ENCODE results near the gene FCN1.

DNA sequence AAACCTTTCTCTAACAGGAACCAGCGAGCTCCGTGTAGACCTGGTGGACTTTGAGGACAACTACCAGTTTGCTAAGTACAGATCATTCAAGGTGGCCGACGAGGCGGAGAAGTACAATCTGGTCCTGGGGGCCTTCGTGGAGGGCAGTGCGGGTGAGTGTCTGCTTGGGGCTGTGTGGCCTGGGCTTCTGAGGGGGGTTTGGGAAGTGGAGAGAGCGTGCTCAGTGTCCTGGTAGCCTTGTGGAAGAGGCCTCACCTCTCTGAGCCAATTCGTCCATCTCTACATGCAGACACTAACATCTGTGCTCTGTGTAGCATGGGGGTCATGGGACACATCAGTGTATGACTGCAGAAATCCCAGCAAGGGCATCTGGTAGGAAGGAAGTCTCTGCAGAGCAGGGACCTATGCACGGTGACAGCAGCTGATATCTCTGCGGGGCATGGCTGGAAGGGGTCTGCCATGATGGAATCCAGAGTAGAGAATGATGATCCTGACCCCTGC is 31.2 kb downstream of the FCN1 start:
- no peak for TF ChIP-seq CTCF (IDR thresholded peaks at IDR 0.05)
- no peak for TF ChIP-seq POLR2A (IDR thresholded peaks at IDR 0.05)
